IPS DF 6.9 (cell line): ENCODE measurements around the gene SPTBN1.

Experiments used
- DNase-seq: peaks from one replicate; pipeline ENCODE4 v3.0.0-alpha.2; 2013; ENCODE audit warnings: low read depth, low spot score
- H3K27ac ChIP-seq: one replicate; pipeline ENCODE4 v1.5.1; 2013; ENCODE audit warnings: low read length, control low read depth
- H3K27me3 ChIP-seq: 2 replicates; pipeline ENCODE4 v1.6.1; 2013; ENCODE audit warnings: mild to moderate bottlenecking, low read length; ENCODE audit not compliant: control insufficient read depth, insufficient read depth
- H3K36me3 ChIP-seq: 2 replicates; pipeline ENCODE4 v1.6.1; 2013; ENCODE audit warnings: low read length; ENCODE audit not compliant: control insufficient read depth, insufficient read depth
- H3K4me1 ChIP-seq: 2 replicates; pipeline ENCODE4 v1.6.1; 2013; ENCODE audit warnings: low read length; ENCODE audit not compliant: control insufficient read depth, insufficient read depth
- H3K4me3 ChIP-seq: 2 replicates; pipeline ENCODE4 v1.5.1; 2013; ENCODE audit warnings: mild to moderate bottlenecking, low read length
- H3K9me3 ChIP-seq: 2 replicates; pipeline ENCODE4 v1.6.1; 2013; ENCODE audit warnings: low read length, inconsistent platforms; ENCODE audit not compliant: control insufficient read depth, insufficient read depth
- WGBS: extraction: QIAGEN DNeasy Blood & Tissue Kit; methylation state at CpG from one replicate; pipeline ENCODE4 v1.1.7; 2013; ENCODE audit warnings: mixed read lengths, missing lambda C conversion rate; ENCODE audit not compliant: insufficient read length, insufficient coverage; 5-methylcytosine and 5-hydroxymethylcytosine counted together

Gene SPTBN1

DNA sequence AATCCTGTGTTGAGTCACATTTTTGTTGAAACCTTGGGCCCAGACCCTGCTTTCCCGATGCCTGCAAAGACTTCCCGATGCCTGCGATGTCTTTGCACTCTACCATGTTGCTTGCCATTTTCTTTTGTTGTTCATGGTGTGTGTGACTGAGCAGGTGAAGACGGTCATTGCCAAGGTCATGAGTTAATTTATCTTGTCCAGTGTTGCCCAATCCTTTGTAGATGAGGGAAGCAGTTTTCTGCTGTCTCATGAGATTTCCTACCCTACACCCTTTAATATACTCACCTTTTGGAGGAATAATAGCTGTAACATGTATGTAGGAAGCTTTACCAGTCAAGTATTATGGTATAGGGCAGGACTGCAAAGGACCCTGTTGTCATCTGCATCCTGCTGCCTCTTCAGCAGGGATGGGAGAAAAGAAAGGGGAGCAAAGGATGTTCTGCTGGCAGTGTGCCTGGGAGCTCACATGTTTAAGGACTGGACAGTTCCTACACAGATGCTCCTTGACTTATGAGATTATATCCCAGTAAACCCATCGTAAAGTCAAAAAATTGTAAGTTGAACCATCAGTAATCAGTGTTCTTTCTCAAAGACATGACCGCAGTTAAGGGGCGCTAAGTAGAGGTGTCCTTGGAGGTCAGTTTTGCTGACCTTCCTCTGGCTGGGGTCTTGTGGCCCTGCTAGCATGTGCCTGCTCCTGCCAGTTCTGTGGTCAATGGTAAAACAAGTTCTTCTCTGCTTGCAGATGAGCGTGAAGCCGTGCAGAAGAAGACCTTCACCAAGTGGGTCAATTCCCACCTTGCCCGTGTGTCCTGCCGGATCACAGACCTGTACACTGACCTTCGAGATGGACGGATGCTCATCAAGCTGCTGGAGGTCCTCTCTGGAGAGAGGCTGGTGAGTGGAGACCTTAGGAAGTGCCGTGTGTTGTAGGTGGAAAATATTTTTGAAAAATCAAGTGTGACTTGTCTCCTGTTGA, 142.5 kb downstream of the SPTBN1 start:
- WGBS: no CpG with 5 or more reads among the region's 14 CpGs
- H3K27ac ChIP-seq: no peak overlapping the region
- no peaks in the 10 kb centered on the region for H3K27me3 ChIP-seq
- DNase-seq: no peak
- no peaks in the 10 kb centered on the region for H3K9me3 ChIP-seq
- peaks cover 7% of the 10 kb centered on the region; the same call in 1 of the 2 replicates for H3K36me3 ChIP-seq
- peaks cover 5% of the 10 kb centered on the region; the same call in 1 of the 2 replicates for H3K4me1 ChIP-seq
- no peak overlapping the region for H3K4me3 ChIP-seq

GRCh38 chr2:54599326-54599710, 143.2 kb downstream of the SPTBN1 start:
- no CpG with 5 or more reads among the region's 5 CpGs for WGBS
- H3K4me1 ChIP-seq: peaks cover 5% of the 10 kb centered on the region; the same call in 1 of the 2 replicates
- peaks cover 7% of the 10 kb centered on the region; the same call in 1 of the 2 replicates for H3K36me3 ChIP-seq

DNA sequence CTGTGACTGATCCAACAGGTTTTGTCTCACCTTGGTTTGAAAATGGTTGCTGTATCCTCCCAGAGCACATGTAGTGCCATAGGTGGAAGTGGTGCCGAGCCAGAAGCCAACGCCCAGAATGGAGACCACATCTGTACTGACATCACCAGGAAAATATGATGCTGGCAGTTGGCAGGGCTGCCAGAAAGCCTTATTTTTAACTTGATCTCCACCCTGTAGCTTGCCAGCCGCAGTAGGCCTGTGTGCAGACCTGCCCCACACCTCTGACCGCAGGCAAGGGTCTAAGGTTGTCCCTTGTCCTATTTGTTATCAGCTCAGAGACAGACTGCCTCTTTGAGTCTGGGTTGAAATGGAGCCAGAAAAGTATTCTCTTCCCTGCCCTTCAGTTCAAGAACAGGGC, 143.8 kb downstream of the SPTBN1 start:
- Histone ChIP-seq H3K27me3 (no peaks in the 10 kb centered on the region), H3K36me3 (peaks cover 7% of the 10 kb centered on the region; the same call in 1 of the 2 replicates), H3K4me1 (peaks cover 5% of the 10 kb centered on the region; the same call in 1 of the 2 replicates), H3K27ac (no peak overlapping the region), H3K4me3 (no peak overlapping the region), H3K9me3 (no peaks in the 10 kb centered on the region)
- no CpG with 5 or more reads among the region's 4 CpGs for WGBS
- DNase-seq: no peak

More at GRCh38 chr2:54599326-54599710, 143.2 kb downstream of the SPTBN1 start:
- Histone ChIP-seq H3K9me3 (no peaks in the 10 kb centered on the region), H3K27me3 (no peaks in the 10 kb centered on the region), H3K4me3 (no peak overlapping the region), H3K27ac (no peak overlapping the region)
- no peak for DNase-seq

DNA sequence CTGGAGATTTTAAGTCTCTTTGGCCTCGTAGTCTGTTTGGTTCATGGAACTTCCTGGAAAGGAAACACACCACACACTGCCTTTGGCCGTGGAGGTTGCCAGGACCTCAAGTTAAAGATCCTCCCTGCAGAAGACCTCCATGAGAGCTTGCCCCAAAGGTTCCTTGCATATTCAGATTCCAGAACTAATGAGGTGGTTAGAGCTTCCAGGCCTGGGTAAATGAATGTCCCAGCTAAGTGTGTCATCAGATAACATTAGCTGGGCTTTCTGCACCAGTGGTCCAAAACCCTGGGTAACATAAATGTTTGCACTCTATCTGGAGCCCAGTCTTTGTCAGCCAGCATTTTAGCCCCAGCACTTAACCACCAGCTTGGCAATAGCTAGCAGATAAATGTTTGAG, 145.2 kb downstream of the SPTBN1 start:
- no CpG with 5 or more reads among the region's 2 CpGs for WGBS
- no peak overlapping the region for H3K27ac ChIP-seq
- H3K9me3 ChIP-seq: no peaks in the 10 kb centered on the region
- H3K36me3 ChIP-seq: peaks cover 7% of the 10 kb centered on the region; the same call in 1 of the 2 replicates
- H3K4me3 ChIP-seq: no peak overlapping the region
- peaks cover 3% of the 10 kb centered on the region; the same call in 1 of the 2 replicates for H3K4me1 ChIP-seq
- no peaks in the 10 kb centered on the region for H3K27me3 ChIP-seq
- DNase-seq: no peak

DNA sequence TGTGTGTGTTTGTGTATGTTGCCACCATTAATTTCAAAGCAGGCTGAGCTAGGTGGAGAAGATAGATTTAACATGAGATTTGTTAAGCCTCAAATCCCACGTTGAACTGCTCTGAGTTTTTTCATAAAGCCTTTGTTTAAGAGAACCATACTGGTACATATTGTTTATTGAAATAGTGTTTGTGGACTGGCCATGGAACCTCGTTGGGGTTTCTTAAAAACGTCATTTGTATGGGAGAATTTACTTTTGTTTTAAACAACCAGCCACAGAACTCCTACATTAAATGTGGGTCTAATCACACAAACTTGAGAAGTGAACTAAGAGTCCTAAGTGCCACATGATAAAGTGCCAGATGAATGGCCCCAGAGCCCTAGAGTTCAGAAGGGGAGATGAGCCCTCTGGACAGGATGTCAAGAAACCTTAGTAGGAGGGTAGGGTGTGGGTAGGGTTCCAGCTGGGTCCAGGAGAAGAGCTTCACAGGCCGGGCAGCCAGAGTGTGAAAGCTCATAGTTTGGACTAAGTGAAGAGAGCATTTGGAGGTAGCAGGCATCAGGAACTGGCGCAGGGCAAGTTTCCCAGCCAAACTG, 146.7 kb downstream of the SPTBN1 start:
- Histone ChIP-seq H3K36me3 (peaks cover 7% of the 10 kb centered on the region; the same call in 1 of the 2 replicates), H3K4me3 (no peak overlapping the region), H3K27ac (no peak overlapping the region), H3K4me1 (peaks cover 3% of the 10 kb centered on the region; the same call in 1 of the 2 replicates), H3K9me3 (no peaks in the 10 kb centered on the region), H3K27me3 (no peaks in the 10 kb centered on the region)
- no peak for DNase-seq
- WGBS: no CpG with 5 or more reads among the region's 5 CpGs

- no peak overlapping the region for H3K4me3 ChIP-seq
- peaks cover 7% of the 10 kb centered on the region; the same call in 1 of the 2 replicates for H3K36me3 ChIP-seq
- no peaks in the 10 kb centered on the region for H3K9me3 ChIP-seq
- no peak overlapping the region for H3K27ac ChIP-seq
- WGBS: no CpG with 5 or more reads among the region's 3 CpGs
- no peaks in the 10 kb centered on the region for H3K27me3 ChIP-seq
- no peak for DNase-seq
- H3K4me1 ChIP-seq: peaks cover 3% of the 10 kb centered on the region; the same call in 1 of the 2 replicates
Observed at GRCh38 chr2:54603357-54603756, 147.2 kb downstream of the SPTBN1 start.

GRCh38 chr2:54603796-54604195, 147.7 kb downstream of the SPTBN1 start:
- no peak for DNase-seq
- no peak overlapping the region for H3K4me3 ChIP-seq
- WGBS: no CpG with 5 or more reads among the region's 1 CpG
- no peaks in the 10 kb centered on the region for H3K9me3 ChIP-seq
- peaks cover 6% of the 10 kb centered on the region; the same call in 1 of the 2 replicates for H3K36me3 ChIP-seq
- H3K27ac ChIP-seq: no peak overlapping the region
- no peaks in the 10 kb centered on the region for H3K27me3 ChIP-seq
- peaks cover 3% of the 10 kb centered on the region; the same call in 1 of the 2 replicates for H3K4me1 ChIP-seq

DNA sequence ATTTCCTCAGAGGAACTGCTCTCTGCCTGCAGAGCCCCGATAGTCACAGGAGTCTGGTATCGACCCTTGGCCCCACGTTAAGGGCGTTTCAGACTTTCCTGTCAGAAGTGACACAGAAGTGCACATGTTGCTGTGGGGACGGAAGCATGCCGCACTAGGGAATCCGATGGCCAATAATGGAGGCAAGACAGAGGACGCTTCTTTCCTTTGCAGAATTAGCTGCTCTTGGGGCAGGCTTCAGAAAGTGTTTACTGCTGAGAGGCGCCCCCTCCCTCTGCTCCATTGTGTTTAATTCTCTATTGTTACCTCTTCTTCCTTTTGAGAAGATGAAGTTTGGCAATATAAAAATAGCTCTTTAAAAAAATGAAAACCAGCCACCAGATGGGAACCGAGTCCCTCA, 148.7 kb downstream of the SPTBN1 start:
- no peak for DNase-seq
- Histone ChIP-seq H3K4me1 (peaks cover 3% of the 10 kb centered on the region; the same call in 1 of the 2 replicates), H3K9me3 (no peaks in the 10 kb centered on the region), H3K36me3 (peaks cover 2% of the 10 kb centered on the region; the same call in 1 of the 2 replicates), H3K4me3 (no peak overlapping the region), H3K27me3 (no peaks in the 10 kb centered on the region), H3K27ac (no peak overlapping the region)
- no CpG with 5 or more reads among the region's 10 CpGs for WGBS

DNA sequence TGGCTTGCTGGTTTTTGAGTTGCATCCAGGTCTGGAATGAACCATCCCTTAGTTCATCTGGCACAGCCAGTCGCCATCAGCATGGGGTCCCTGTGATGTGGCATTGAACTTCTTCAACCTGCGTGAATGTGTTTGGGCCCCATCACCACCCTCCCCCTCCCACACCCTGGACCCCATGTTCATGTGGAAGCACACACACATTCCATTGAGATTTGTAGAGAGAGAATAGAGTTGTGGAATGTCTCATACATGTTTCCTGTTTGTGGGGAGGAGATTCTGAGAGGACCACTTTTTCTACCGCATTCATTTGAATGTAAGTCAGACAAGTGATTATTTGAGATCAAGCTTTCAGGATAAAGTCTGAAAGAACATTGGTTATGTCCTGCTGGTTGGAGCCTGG, 149.7 kb downstream of the SPTBN1 start:
- Histone ChIP-seq H3K27me3 (no peaks in the 10 kb centered on the region), H3K9me3 (no peaks in the 10 kb centered on the region), H3K27ac (no peak overlapping the region), H3K4me3 (no peak overlapping the region), H3K36me3 (no peaks in the 10 kb centered on the region), H3K4me1 (peaks cover 3% of the 10 kb centered on the region; the same call in 1 of the 2 replicates)
- WGBS: no CpG with 5 or more reads among the region's 3 CpGs
- DNase-seq: no peak

- Histone ChIP-seq H3K4me1 (peaks cover 3% of the 10 kb centered on the region; the same call in 1 of the 2 replicates), H3K27me3 (no peaks in the 10 kb centered on the region), H3K27ac (no peak overlapping the region), H3K36me3 (no peaks in the 10 kb centered on the region), H3K9me3 (no peaks in the 10 kb centered on the region), H3K4me3 (no peak overlapping the region)
- no peak for DNase-seq
- no CpG with 5 or more reads among the region's 12 CpGs for WGBS
Observed at GRCh38 chr2:54606393-54606958, 150.3 kb downstream of the SPTBN1 start.
